CD4-positive, alpha-beta T cell treated with Interleukin-12 subunit alpha and Interleukin-12 subunit beta, for 1 hour (primary cell): ENCODE data around the gene CMIP.

Source experiments
- DNase-seq: peaks from one replicate; pipeline ENCODE4 v3.0.0-alpha.2; 2020

Gene CMIP

GRCh38 chr16:81647527-81647926 is 202.9 kb downstream of the CMIP start:
- DNase-seq = no peak

GRCh38 chr16:81649561-81650184 is 205.1 kb downstream of the CMIP start:
- no peak for DNase-seq

GRCh38 chr16:81650281-81650680 is 205.7 kb downstream of the CMIP start:
- DNase-seq = no peak

- no peak for DNase-seq
Measured at GRCh38 chr16:81650982-81651562, 206.5 kb downstream of the CMIP start.

DNA sequence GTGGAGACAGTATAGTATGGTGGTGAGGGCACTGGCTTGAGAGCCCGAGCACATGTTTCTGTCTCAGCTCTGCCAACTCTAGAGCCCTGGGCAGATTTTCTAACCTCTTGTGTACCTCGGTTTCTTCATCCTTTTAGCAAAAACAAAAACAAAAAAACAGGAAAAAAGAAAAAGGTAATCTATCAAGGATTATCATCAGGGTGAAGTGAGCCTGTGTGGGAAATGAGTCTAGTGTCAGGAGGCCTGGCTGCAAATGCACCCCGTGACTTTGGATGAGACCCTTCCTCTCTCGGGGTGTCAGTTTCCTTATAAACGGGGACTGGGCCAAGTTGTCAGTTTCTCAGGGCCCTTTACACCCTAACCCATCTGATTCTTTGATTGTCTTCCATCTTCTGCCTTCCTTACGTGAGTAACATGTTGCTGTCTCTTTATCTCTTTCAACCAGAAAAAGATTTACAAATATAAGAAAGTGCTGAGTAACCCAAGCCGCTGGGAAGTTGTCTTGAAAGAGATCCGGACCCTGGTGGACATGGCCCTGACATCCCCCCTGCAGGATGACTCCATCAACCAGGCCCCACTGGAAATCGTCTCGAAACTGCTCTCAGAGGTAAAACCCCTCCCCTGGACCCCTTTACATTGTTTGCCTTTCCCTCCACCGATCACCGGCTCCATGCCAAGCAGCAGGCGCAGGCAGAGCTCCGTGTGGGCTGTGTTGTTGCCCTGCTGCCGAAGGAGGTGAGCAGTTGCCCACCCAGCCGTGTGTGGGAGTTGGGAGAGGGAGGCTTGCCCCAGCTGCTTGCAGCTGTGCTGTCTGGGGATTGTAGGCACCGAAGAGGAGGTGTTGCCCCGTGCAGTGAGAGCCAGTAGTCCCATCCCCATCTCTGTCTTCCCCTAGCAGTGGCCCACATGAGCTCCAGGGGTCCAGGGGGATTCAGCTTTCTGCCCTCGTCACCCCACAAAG is 207.4 kb downstream of the CMIP start:
- no peak for DNase-seq

GRCh38 chr16:81652798-81653505 is 208.3 kb downstream of the CMIP start:
- DNase-seq = no peak

DNA sequence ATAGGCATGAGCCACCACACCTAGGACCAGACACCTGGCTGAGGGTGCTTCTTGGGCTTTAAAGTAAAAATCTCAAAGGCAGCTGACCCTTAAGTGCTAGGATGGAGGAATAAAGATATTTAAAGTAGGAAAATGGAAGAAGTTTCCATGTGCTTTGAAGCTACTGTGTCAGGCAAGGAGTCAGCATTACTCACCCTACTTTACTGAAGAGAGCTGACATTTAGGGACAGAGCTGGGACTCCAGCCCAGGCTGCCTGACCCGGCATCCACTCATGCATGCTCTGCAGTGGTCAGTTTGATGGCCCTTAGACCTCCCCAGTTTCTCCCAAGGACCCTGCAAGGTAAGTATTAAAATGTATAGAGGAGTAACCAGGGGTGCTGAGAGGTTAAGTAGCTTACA is 209.7 kb downstream of the CMIP start:
- DNase-seq = no peak

DNA sequence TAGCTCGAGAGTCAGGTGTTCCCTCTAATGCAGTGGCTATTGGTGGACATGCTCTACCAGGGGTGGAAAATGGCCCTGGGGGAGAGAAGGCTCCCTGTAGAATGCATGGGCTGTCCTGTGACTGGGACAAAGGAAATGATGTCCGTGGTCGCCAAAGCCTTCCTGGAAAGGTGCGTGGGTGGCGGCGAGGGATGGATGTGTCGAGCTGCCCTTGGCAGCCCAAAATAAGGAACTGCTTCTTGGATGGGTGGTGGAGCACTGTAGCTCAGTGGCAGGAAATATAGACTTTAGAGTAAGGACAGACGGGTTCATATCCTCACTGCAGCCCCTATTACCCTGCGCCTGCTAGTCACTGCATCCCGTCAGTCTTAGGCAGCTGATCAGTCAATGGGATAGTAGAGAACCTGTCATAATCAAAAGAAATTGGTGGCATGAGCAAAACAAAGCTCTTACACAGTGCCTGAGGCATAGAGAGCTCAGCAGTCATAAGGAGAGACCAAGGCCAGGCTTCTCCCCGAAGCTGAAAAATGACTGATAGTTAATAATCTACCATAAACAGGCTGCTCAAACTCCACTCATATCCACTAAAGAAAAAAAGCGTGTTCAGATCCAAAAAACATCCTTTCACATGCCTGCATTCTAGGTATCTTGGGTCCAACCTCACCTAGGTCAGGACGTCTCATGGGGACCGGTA is 211.0 kb downstream of the CMIP start:
- DNase-seq = no peak

GRCh38 chr16:81657224-81657623 is 212.6 kb downstream of the CMIP start:
- no peak for DNase-seq

DNA sequence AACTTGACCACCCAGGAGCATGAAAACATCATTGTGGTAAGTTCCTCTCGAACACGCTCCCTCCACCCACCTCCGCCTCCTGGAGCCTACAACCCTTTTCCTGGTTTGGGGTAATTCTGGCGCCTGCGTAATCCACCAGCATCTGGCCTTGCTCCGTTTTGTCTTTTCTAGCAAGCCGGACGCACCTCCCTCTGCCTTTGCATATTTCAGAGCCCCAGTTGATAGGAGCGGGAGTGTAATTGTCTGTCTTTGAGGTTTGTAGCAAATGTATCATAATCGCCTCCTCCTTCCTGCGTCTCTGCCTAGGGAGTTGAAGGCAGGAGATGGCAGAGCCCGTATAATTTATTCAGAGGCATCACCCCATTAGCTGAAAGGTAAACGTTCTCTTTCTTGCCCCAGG is 213.2 kb downstream of the CMIP start:
- DNase-seq = no peak

GRCh38 chr16:81658373-81658772 is 213.8 kb downstream of the CMIP start:
- no peak for DNase-seq

- no peak for DNase-seq
Measured at GRCh38 chr16:81659249-81659648, 214.6 kb downstream of the CMIP start.

GRCh38 chr16:81661082-81661481 is 216.5 kb downstream of the CMIP start:
- DNase-seq = no peak

GRCh38 chr16:81664153-81664552 is 219.5 kb downstream of the CMIP start:
- no peak for DNase-seq

DNA sequence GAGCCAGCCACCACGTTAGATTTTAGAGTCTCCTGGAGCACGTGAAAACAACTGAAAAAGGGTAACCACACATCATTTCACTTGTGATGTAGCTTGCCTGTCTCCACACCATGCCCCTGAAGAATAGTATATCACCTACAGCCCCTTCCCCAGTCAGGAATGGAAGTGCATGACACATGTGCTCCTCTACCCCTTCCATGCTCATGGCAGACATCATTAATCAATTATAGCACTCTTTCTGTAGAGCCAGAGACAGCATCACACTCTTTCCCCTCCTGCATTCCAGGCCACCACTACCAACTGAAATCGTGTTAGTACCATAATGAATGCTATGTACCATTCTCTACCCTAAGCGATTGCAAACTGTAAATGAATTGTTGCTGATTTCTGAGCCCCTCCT is 221.0 kb downstream of the CMIP start:
- DNase-seq = no peak

GRCh38 chr16:81666113-81666512 is 221.5 kb downstream of the CMIP start:
- DNase-seq = no peak

GRCh38 chr16:81668243-81669097 is 223.9 kb downstream of the CMIP start:
- no peak for DNase-seq

DNA sequence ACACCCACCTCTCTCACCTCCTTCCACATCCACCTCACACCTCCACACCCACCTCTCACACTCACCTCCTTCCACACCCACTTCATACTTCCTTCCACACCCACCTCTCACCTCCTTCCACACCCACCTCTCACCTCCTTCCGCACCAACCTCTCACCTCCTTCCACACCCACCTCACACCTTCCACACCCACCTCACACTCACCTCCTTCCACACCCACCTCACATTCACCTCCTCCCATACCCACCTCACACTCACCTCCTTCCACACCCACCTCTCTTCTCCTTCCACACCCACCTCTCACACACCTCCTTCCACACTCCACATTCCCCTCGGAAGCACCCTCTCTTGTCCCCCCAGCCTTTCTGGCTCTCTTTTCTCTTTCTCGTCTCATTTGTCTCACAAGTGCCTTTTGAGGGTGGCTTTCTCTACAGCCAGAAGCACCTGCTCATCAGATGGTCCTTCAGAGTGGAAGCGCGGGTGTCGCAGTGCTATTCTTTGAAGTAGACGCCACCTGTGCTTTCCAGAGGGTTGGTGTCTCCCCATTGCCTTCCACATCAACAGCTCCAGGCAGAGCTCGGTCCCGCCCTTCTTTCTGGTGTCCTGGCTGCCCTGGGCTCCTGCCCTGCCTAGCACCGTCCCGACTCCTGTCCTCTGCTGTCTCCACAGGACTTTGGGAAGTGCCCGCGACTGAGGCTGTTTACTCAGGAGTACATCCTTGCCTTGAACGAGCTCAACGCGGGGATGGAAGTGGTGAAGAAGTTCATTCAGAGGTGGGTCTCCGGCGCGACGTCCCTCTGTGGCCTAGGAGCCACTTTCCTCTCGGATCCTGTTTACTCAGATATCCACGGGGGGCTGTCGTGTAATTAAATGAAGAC is 225.1 kb downstream of the CMIP start:
- no peak for DNase-seq

- no peak for DNase-seq
Measured at GRCh38 chr16:81671738-81672597, 227.4 kb downstream of the CMIP start.

GRCh38 chr16:81673432-81673831 is 228.8 kb downstream of the CMIP start:
- no peak for DNase-seq
